GM12872 (cell line): ENCODE data around the gene FCN2.

ENCODE experiments used
- TF ChIP-seq, protein P1 (sequence below): IDR thresholded peaks from 3 replicates; pipeline ENCODE4 v1.5.1; 2011; ENCODE audit warnings: low read depth, mild to moderate bottlenecking, low read length, moderate library complexity; ENCODE audit not compliant: insufficient read depth

Gene FCN2

DNA sequence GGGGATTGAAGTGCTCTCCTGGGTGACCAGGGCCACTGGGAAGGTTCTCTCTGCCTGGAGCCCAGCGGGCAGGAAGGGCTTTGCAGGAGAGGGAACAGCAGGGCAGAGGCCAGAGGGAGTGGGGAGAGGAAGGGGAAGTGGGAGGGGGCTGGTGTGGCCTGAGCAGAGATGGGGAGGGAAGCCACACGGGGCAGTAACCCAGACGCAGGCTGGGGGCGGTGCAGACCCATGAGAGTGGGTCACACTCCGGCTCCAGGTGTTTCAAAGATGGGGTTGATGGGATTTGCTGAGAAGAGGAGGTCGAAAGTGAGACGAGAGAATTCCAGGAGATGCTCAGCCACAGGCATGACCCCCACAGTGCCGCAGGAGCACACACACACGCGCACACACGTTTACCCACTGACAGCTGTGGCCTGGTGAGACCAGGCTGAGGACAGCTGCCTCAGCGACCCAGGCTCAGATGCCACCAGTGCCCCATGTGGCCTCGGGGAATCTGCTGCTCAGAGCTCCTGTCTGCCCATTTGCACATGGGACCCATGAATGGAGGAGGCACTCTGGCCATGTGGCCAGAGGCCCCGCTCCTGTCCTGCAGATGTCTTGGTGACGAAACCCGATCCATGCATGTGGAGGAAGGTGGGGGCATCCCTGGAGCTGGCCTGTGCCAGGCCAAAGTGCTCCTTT, 32.7 kb upstream of the FCN2 start:
- TF ChIP-seq, protein P1, sequence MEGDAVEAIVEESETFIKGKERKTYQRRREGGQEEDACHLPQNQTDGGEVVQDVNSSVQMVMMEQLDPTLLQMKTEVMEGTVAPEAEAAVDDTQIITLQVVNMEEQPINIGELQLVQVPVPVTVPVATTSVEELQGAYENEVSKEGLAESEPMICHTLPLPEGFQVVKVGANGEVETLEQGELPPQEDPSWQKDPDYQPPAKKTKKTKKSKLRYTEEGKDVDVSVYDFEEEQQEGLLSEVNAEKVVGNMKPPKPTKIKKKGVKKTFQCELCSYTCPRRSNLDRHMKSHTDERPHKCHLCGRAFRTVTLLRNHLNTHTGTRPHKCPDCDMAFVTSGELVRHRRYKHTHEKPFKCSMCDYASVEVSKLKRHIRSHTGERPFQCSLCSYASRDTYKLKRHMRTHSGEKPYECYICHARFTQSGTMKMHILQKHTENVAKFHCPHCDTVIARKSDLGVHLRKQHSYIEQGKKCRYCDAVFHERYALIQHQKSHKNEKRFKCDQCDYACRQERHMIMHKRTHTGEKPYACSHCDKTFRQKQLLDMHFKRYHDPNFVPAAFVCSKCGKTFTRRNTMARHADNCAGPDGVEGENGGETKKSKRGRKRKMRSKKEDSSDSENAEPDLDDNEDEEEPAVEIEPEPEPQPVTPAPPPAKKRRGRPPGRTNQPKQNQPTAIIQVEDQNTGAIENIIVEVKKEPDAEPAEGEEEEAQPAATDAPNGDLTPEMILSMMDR: no peak

DNA sequence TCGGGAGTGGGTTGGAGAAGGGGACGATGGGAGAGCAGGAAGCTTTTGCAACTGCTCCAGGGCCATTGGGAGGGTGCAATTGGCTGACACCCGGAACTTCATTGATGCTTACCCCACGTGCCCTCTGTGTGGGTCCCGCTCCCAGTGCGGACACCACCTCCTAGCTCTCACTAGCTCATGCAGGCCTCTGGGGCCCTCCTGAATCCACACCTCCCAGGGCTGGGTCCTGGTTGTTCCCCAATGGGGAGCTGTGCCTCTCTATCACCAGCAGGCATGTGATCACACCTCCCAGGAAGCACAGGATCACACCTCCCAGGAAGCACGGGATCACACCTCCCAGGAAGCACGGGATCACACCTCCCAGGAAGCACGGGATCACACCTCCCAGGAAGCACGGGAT, 32.1 kb upstream of the FCN2 start:
- TF ChIP-seq, protein P1: no peak

DNA sequence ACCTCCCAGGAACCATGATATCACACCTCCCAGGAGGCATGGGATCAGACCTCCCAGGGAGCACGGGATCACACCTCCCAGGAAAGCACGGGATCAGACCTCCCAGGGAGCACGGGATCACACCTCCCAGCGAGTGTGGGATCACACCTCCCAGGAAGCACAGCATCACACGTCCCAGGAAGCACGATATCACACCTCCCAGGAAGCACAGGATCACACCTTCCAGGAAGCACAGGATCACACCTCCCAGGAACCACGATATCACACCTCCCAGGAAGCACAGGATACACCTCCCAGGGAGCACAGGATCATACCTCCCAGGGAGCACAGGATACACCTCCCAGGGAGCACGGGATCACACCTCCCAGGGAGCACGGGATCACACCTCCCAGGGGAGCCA, 30.0 kb upstream of the FCN2 start:
- TF ChIP-seq, protein P1: no peak

DNA sequence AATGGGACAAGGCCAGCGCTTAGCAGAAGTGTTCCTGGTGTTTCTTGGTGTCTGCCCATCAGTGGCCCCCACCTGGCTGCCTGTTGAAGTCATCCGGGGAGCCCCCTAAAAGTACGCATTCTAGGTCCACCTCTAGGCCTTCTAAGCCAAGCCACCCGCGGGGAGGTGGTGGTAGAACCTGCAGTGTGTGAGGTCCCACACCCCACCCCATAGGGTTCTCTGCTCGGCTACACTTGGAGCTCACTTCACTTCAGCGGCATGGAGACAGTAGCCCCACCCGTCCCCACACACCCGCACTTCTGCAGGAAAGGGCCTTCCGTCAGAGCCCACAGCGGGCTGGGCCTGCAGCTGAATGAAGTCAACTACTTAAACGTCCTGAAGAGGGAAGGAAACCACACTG, 29.6 kb upstream of the FCN2 start:
- TF ChIP-seq, protein P1: no peak

DNA sequence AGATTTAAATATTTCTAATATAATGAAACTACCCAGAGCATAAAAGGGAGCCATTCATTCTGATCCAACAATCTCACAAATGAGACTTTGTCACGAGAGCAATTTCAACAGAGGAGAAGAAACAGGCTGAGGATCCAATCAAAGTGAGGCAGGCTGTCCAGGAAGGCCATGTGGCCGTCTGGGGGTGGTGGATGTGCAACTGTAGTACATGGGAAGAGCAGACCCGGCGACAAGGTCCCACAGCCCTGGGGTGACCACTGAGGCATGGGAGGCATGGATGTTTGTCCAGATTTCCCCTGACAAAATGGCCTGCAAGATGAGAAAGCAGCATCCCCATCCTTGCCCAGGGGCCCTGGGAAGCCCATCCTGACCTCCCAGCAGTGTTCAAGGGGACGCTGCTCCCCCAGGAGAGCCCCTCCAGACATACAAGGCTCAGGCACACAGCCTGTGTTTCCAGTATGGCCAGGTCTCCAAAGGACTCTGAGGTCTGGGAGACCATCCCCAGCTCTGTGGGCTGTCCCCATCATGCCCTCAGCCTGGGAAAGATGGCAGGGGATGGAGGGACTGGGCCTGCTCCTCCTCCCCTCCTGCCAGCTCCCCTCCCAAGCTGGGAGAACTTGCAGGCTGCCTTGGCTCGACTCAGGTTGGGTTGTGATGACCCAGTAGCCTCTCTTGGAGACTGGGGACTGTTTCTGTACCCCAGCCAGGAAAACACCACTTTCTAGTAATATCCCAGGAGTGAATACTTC, 27.5 kb upstream of the FCN2 start:
- TF ChIP-seq, protein P1: no peak

DNA sequence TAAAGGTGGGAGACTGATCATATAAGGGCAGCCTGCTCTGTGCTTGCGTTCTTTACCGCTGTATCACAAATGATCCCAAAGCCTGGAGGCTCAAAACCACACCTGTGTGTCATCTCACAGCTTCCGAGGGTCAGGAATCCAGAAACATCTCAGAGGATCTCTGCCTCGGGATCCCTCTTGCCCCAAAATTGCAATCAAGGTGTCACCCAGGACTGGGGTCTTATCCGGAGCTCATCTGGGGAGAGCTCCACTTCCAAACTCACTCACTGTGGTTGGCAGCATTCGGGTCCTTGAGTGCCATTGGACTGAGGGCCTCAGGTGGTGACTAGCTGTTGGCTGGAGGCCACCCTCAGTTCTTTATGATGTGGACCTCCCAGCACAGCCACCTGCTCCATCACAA, 26.7 kb upstream of the FCN2 start:
- TF ChIP-seq, protein P1: no peak

DNA sequence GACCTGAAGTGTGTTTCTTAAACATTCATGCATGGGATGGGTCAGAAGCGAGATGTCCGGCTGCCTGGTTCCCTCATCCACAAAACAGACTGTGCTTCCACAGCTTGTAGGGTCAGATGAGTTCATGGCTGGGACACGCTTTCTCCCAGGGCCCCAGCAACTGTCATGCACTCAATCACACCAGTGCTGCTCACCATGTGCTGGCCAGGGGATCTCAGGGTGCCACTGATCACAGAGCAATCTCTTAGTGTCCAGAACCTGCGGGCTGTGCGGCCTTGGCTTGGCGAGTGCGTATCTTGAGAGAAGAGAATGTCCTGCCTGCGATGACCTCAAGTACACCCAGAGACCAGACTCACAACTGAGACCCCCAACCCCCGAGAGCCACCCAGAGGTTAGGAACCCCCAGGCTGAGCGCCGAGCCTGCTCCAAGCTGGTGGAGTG, 26.0 kb upstream of the FCN2 start:
- TF ChIP-seq, protein P1: no peak
